Omental fat pad (tissue), 4 donors: ENCODE results near the gene SULT2B1. TPM values are rescaled to one million over a fixed set of nuclear protein-coding genes. Genes with fewer than 3 reads are reported as not detected.

Experiments used
- ATAC-seq: fragments of 150-250 bp; one replicate; pipeline ENCODE4 v1.9.1; 2016; ENCODE audit warnings: mild to moderate bottlenecking, moderate library complexity; ENCODE audit not compliant: low FRiP score
- DNase-seq: peaks from one replicate; pipeline ENCODE4 v3.0.0-alpha.2; 2019; ENCODE audit warnings: low spot score
- total RNA-seq, 4 donors: library from RNA; depleted of rRNA; stranded (reverse); fragments of >200 nt; gene quantifications; one replicate each; pipeline ENCODE4 v1.1.0, GENCODE V29; 2016
- TF ChIP-seq, protein P1 (sequence below), 3 donors: fragments of 450-650 bp; IDR thresholded peaks; one replicate each; pipeline ENCODE4 v1.5.1; 2016 to 2017; ENCODE audit warnings: antibody characterized with exemption in 3 of 3, mild to moderate bottlenecking in 3 of 3, moderate library complexity in 2 of 3

SULT2B1 gene
- total RNA-seq, 4 donors from 2014 or later = not detected

DNA sequence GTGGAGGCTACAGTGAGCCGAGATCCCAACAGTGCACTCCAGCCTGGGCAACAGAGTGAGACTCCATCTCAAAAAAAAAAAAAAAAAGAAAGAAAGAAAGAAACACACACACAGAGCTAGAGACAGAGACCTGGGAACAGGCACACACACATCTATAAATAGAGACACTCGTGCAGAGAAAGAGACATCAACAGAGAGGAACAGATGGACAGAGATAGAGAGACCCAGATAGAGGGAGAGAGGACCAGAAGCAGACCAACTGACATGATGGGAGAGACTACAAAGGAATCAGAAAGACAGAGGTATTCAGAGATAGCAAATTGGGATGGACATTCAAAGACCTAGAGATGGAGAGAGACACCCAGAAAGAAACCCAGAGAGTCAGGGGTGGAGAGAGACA, 96.2 kb downstream of the SULT2B1 start:
- ATAC-seq (no peak), DNase-seq (no peak)
- TF ChIP-seq, protein P1, sequence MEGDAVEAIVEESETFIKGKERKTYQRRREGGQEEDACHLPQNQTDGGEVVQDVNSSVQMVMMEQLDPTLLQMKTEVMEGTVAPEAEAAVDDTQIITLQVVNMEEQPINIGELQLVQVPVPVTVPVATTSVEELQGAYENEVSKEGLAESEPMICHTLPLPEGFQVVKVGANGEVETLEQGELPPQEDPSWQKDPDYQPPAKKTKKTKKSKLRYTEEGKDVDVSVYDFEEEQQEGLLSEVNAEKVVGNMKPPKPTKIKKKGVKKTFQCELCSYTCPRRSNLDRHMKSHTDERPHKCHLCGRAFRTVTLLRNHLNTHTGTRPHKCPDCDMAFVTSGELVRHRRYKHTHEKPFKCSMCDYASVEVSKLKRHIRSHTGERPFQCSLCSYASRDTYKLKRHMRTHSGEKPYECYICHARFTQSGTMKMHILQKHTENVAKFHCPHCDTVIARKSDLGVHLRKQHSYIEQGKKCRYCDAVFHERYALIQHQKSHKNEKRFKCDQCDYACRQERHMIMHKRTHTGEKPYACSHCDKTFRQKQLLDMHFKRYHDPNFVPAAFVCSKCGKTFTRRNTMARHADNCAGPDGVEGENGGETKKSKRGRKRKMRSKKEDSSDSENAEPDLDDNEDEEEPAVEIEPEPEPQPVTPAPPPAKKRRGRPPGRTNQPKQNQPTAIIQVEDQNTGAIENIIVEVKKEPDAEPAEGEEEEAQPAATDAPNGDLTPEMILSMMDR (IDR thresholded peaks at IDR 0.05) = no peak

Other genes starting within 250 kb of the SULT2B1 start
- gene EMP3, start 226.6 kb upstream of the SULT2B1 start, total RNA-seq = 100 to 1,000 TPM in 1 of 4 donors, 10 to 100 TPM in 3; 48.6 to 173 (median 58.9) TPM
- 10 to 100 TPM in 1 of 4 donors, 1 to 10 TPM in 3; 2.0 to 11.5 (median 5.1) TPM for gene TMEM143, start 188.2 kb upstream of the SULT2B1 start, total RNA-seq
- not detected for gene SYNGR4, start 187.8 kb upstream of the SULT2B1 start, total RNA-seq
- gene KDELR1, start 160.6 kb upstream of the SULT2B1 start, total RNA-seq = 100 to 1,000 TPM in 1 of 4 donors, 10 to 100 TPM in 3; 72.2 to 102 (median 75.3) TPM
- under 1 TPM; 0.12 to 0.63 (median 0.33) TPM for gene GRIN2D, start 158.5 kb upstream of the SULT2B1 start, total RNA-seq
- 10 to 100 TPM; 19.5 to 90.5 (median 31.5) TPM for gene GRWD1, start 106.2 kb upstream of the SULT2B1 start, total RNA-seq
- 1 to 10 TPM in 2 of 4 donors, under 1 TPM in 2; 0.56 to 2.2 (median 1.1) TPM for gene KCNJ14, start 96.6 kb upstream of the SULT2B1 start, total RNA-seq
- gene CYTH2, start 82.8 kb upstream of the SULT2B1 start, total RNA-seq = 10 to 100 TPM; 19.2 to 49.7 (median 26.8) TPM
- under 1 TPM; 0.12 to 0.47 (median 0.39) TPM for gene LMTK3, start 40.3 kb upstream of the SULT2B1 start, total RNA-seq
- not detected for gene SPACA4, start 54.6 kb downstream of the SULT2B1 start, total RNA-seq
- gene FAM83E, start 62.9 kb downstream of the SULT2B1 start, total RNA-seq = 1 to 10 TPM in 1 of 4 donors, under 1 TPM in 1, not detected in 2; 0.47 to 1.3 TPM
- gene RPL18, start 67.0 kb downstream of the SULT2B1 start, total RNA-seq = 1,000 to 10,000 TPM; 1,539 to 2,303 (median 1,904) TPM
- 10 to 100 TPM in 2 of 4 donors, 1 to 10 TPM in 2; 6.0 to 16.2 (median 9.5) TPM for gene SPHK2, start 67.3 kb downstream of the SULT2B1 start, total RNA-seq
- 10 to 100 TPM in 1 of 4 donors, 1 to 10 TPM in 3; 2.6 to 12.6 (median 5.2) TPM for gene DBP, start 85.2 kb downstream of the SULT2B1 start, total RNA-seq
- 10 to 100 TPM in 1 of 4 donors, 1 to 10 TPM in 3; 1.9 to 12.7 (median 5.7) TPM for gene CA11, start 94.0 kb downstream of the SULT2B1 start, total RNA-seq
- gene NTN5, start 120.8 kb downstream of the SULT2B1 start, total RNA-seq = under 1 TPM in 1 of 4 donors, not detected in 3; 0.47 TPM
- gene FUT2, start 143.8 kb downstream of the SULT2B1 start, total RNA-seq = under 1 TPM in 2 of 4 donors, not detected in 2; 0.24 to 0.28 TPM
- 1 to 10 TPM in 2 of 4 donors, under 1 TPM in 2; 0.36 to 3.0 (median 1.0) TPM for gene MAMSTR, start 167.6 kb downstream of the SULT2B1 start, total RNA-seq
- 10 to 100 TPM; 11.3 to 60.8 (median 32.4) TPM for gene RASIP1, start 188.4 kb downstream of the SULT2B1 start, total RNA-seq
- gene IZUMO1, start 194.7 kb downstream of the SULT2B1 start, total RNA-seq = 1 to 10 TPM in 3 of 4 donors, not detected in 1; 1.3 to 2.5 (median 1.3) TPM
- 1 to 10 TPM; 2.2 to 7.1 (median 5.3) TPM for gene FUT1, start 200.5 kb downstream of the SULT2B1 start, total RNA-seq
- gene FGF21, start 203.4 kb downstream of the SULT2B1 start, total RNA-seq = not detected